ENCODE measurements around the gene ENGASE.

ENGASE gene

GRCh38 chr17:79106958-79107357 is 32.3 kb downstream of the ENGASE start:
- no peaks in the 10 kb centered on the region for H3F3A ChIP-seq (ENCODE audit: insufficient read depth)
- H3K4me2 ChIP-seq (ENCODE audit: low read depth, low read length, poor library complexity, severe bottlenecking) = no peak overlapping the region
- H2AFZ ChIP-seq (ENCODE audit: low read depth, low read length, severe bottlenecking) = no peak overlapping the region
- H3K9me2 ChIP-seq (replicated peaks; ENCODE audit: insufficient read depth, low read length) = no peaks in the 10 kb centered on the region
- no peak overlapping the region for H3K9ac ChIP-seq (ENCODE audit: low read length)
- H3K27ac ChIP-seq (ENCODE audit: low read depth, low read length) = no peak overlapping the region
- TF ChIP-seq EZH2phosphoT487 (conservative IDR thresholded peaks at IDR 0.05; ENCODE audit: low read length) = no peak
- no peak for TF ChIP-seq CTCF (IDR thresholded peaks at IDR 0.05; ENCODE audit: insufficient read depth, low read length, poor library complexity, severe bottlenecking)
- no peaks in the 10 kb centered on the region for H3K9me3 ChIP-seq (ENCODE audit: insufficient read depth, low read length)
- no peaks in the 10 kb centered on the region for H3K27me3 ChIP-seq (ENCODE audit: low read length)
- no peaks in the 10 kb centered on the region for H3K79me2 ChIP-seq (ENCODE audit: insufficient read depth, low read length)
- H3K4me3 ChIP-seq (ENCODE audit: insufficient read depth, low read length, poor library complexity, severe bottlenecking) = no peak overlapping the region
- no peaks in the 10 kb centered on the region for H4K20me1 ChIP-seq (ENCODE audit: low read depth, low read length)
- H3K36me3 ChIP-seq (ENCODE audit: low read length) = no peaks in the 10 kb centered on the region

- Histone ChIP-seq H4K20me1 (ENCODE audit: low read depth, low read length) (no peaks in the 10 kb centered on the region), H3K4me2 (ENCODE audit: low read depth, low read length, poor library complexity, severe bottlenecking) (no peak overlapping the region), H3K27me3 (ENCODE audit: low read length) (no peaks in the 10 kb centered on the region), H3K79me2 (ENCODE audit: insufficient read depth, low read length) (no peaks in the 10 kb centered on the region), H3K9ac (ENCODE audit: low read length) (no peak overlapping the region), H3K36me3 (ENCODE audit: low read length) (no peaks in the 10 kb centered on the region), H3K9me2 (replicated peaks; ENCODE audit: insufficient read depth, low read length) (no peaks in the 10 kb centered on the region), H3K27ac (ENCODE audit: low read depth, low read length) (no peak overlapping the region), H3F3A (ENCODE audit: insufficient read depth) (no peaks in the 10 kb centered on the region), H3K9me3 (ENCODE audit: insufficient read depth, low read length) (no peaks in the 10 kb centered on the region), H3K4me3 (ENCODE audit: insufficient read depth, low read length, poor library complexity, severe bottlenecking) (no peak overlapping the region), H2AFZ (ENCODE audit: low read depth, low read length, severe bottlenecking) (no peak overlapping the region)
- TF ChIP-seq CTCF (IDR thresholded peaks at IDR 0.05; ENCODE audit: insufficient read depth, low read length, poor library complexity, severe bottlenecking) (no peak), EZH2phosphoT487 (conservative IDR thresholded peaks at IDR 0.05; ENCODE audit: low read length) (no peak)
Observed at GRCh38 chr17:79107499-79108231, 33.0 kb downstream of the ENGASE start.

GRCh38 chr17:79108232-79108850 is 33.7 kb downstream of the ENGASE start:
- no peaks in the 10 kb centered on the region for H3K36me3 ChIP-seq (ENCODE audit: low read length)
- no peaks in the 10 kb centered on the region for H3K9me2 ChIP-seq (replicated peaks; ENCODE audit: insufficient read depth, low read length)
- no peaks in the 10 kb centered on the region for H4K20me1 ChIP-seq (ENCODE audit: low read depth, low read length)
- H3K79me2 ChIP-seq (ENCODE audit: insufficient read depth, low read length) = no peaks in the 10 kb centered on the region
- H3K4me2 ChIP-seq (ENCODE audit: low read depth, low read length, poor library complexity, severe bottlenecking) = no peak overlapping the region
- H2AFZ ChIP-seq (ENCODE audit: low read depth, low read length, severe bottlenecking) = no peak overlapping the region
- H3K9me3 ChIP-seq (ENCODE audit: insufficient read depth, low read length) = no peaks in the 10 kb centered on the region
- H3K9ac ChIP-seq (ENCODE audit: low read length) = no peak overlapping the region
- no peaks in the 10 kb centered on the region for H3K27me3 ChIP-seq (ENCODE audit: low read length)
- H3F3A ChIP-seq (ENCODE audit: insufficient read depth) = no peaks in the 10 kb centered on the region
- no peak overlapping the region for H3K4me3 ChIP-seq (ENCODE audit: insufficient read depth, low read length, poor library complexity, severe bottlenecking)
- no peak for TF ChIP-seq EZH2phosphoT487 (conservative IDR thresholded peaks at IDR 0.05; ENCODE audit: low read length)
- TF ChIP-seq CTCF (IDR thresholded peaks at IDR 0.05; ENCODE audit: insufficient read depth, low read length, poor library complexity, severe bottlenecking) = no peak
- H3K27ac ChIP-seq (ENCODE audit: low read depth, low read length) = no peak overlapping the region

All from SU-DHL-6 (cell line).